ENCODE measurements around the gene EYA4.

The EYA4 gene

DNA sequence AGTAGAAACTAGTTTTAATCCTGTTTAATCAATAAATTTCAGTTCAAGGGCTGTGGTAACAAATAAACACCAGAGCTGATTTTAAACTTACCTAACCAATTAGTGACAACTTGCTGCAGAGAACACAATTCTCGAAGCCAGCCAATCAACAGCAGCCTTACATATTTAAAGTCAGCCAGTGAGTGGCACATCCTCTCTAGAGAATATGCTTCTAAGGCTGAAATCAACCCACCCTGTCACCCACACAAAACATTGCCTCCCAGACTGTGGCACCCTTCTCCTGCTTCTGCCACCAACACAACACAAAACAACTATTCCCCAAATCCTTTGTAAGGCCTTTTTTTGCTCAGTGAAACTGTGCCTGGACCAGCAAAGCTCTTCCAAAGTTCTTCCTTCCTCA, 306.0 kb downstream of the EYA4 start:
- H3K27ac ChIP-seq (ENCODE audit: extremely low read depth, low read depth, low read length), result no peak overlapping the region
- H3K36me3 ChIP-seq (ENCODE audit: control insufficient read depth in 2 of 2, insufficient read depth in 1 of 2, low read length in 2 of 2), result no peaks in the 10 kb centered on the region
- ChIA-PET POLR2A (no interaction called here), CTCF (interaction anchor here (0.8 to 2.5 kb wide), 5 partner anchors 15 to 719 kb away, joined by 3 to 12 read pairs (median 5); no protein-coding TSS in a partner anchor)
- H3K4me1 ChIP-seq (ENCODE audit: control insufficient read depth, insufficient read depth, low read length), result no peaks in the 10 kb centered on the region
- no peak overlapping the region for H3K4me3 ChIP-seq (ENCODE audit: low read depth, low read length)
- TF ChIP-seq KLF17 (tag by site-specific recombination; IDR thresholded peaks at IDR 0.05) (no peak), ZFP37 (tag by site-specific recombination; IDR thresholded peaks at IDR 0.05) (no peak), ZNF571 (tag by site-specific recombination; IDR thresholded peaks at IDR 0.05) (no peak), MYNN (tag by site-specific recombination; IDR thresholded peaks at IDR 0.05; ENCODE audit: borderline replicate concordance) (no peak), ZNF701 (tag by site-specific recombination; IDR thresholded peaks at IDR 0.05) (no peak), ZBTB10 (tag by site-specific recombination; IDR thresholded peaks at IDR 0.05) (no peak), ZNF132 (tag by site-specific recombination; IDR thresholded peaks at IDR 0.05; ENCODE audit: borderline replicate concordance) (no peak), ZNF23 (tag by site-specific recombination; IDR thresholded peaks at IDR 0.05; ENCODE audit: borderline replicate concordance) (no peak), ZNF692 (tag by site-specific recombination; IDR thresholded peaks at IDR 0.05) (no peak), ZNF707 (tag by site-specific recombination; IDR thresholded peaks at IDR 0.05) (no peak), REPIN1 (tag by site-specific recombination; IDR thresholded peaks at IDR 0.05; ENCODE audit: low read depth) (no peak)
- TF ChIP-seq, protein P1, sequence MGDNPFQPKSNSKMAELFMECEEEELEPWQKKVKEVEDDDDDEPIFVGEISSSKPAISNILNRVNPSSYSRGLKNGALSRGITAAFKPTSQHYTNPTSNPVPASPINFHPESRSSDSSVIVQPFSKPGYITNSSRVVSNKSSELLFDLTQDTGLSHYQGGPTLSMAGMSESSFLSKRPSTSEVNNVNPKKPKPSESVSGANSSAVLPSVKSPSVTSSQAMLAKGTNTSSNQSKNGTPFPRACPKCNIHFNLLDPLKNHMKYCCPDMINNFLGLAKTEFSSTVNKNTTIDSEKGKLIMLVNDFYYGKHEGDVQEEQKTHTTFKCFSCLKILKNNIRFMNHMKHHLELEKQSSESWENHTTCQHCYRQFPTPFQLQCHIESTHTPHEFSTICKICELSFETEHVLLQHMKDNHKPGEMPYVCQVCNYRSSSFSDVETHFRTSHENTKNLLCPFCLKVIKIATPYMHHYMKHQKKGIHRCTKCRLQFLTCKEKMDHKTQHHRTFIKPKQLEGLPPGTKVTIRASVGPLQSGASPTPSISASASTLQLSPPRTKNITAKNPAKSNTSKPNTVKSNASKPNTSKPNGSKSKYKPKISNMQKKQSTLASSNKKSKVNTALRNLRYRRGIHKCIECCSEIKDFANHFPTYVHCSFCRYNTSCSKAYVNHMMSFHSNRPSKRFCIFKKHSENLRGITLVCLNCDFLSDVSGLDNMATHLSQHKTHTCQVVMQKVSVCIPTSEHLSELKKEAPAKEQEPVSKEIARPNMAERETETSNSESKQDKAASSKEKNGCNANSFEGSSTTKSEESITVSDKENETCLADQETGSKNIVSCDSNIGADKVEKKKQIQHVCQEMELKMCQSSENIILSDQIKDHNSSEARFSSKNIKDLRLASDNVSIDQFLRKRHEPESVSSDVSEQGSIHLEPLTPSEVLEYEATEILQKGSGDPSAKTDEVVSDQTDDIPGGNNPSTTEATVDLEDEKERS (tag by site-specific recombination; IDR thresholded peaks at IDR 0.05), result no peak
- TF ChIP-seq, protein P2, sequence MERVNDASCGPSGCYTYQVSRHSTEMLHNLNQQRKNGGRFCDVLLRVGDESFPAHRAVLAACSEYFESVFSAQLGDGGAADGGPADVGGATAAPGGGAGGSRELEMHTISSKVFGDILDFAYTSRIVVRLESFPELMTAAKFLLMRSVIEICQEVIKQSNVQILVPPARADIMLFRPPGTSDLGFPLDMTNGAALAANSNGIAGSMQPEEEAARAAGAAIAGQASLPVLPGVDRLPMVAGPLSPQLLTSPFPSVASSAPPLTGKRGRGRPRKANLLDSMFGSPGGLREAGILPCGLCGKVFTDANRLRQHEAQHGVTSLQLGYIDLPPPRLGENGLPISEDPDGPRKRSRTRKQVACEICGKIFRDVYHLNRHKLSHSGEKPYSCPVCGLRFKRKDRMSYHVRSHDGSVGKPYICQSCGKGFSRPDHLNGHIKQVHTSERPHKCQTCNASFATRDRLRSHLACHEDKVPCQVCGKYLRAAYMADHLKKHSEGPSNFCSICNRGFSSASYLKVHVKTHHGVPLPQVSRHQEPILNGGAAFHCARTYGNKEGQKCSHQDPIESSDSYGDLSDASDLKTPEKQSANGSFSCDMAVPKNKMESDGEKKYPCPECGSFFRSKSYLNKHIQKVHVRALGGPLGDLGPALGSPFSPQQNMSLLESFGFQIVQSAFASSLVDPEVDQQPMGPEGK (tag by site-specific recombination; IDR thresholded peaks at IDR 0.05), result no peak
- H3K9me3 ChIP-seq (ENCODE audit: control insufficient read depth, insufficient read depth, low read depth, low read length), result no peaks in the 10 kb centered on the region
